ENCODE results near the gene RAD54L. TPM values are rescaled to one million over a fixed set of nuclear protein-coding genes. Genes with fewer than 3 reads are reported as not detected.
A peak's percentile ranks its signal among the peaks of the same experiment; 100 is the strongest.

The RAD54L gene
- total and polyA plus RNA-seq, 10 of the 15 experiments (the other 5 are each of a cell fraction or from before 2014, with no cell fraction given) = 12.9 to 54.2 (median 23.6) TPM

GRCh38 chr1:46197964-46198811, 49.4 kb upstream of the RAD54L start, which contains the start of gene POMGNT1 (continued):
- TF ChIP-seq RB1 (IDR thresholded peaks at IDR 0.05; ENCODE audit: borderline replicate concordance) (peak; percentile 26; the same call in 1 of the 2 replicates), ZSCAN29 (IDR thresholded peaks at IDR 0.05) (no peak), CBX5 (IDR thresholded peaks at IDR 0.05; ENCODE audit: low read depth) (no peak), NBN (IDR thresholded peaks at IDR 0.05) (no peak), ZBED1 (IDR thresholded peaks at IDR 0.05; ENCODE audit: borderline replicate concordance) (no peak), CHD2 (IDR thresholded peaks at IDR 0.05; ENCODE audit: borderline replicate concordance, low read depth, low read length) (no peak), FOXK2 (IDR thresholded peaks at IDR 0.05) (no peak), HDAC2 (IDR thresholded peaks at IDR 0.05) (no peak), MTA2 (IDR thresholded peaks at IDR 0.05; ENCODE audit: low read depth) (no peak), TBL1XR1 (IDR thresholded peaks at IDR 0.05; ENCODE audit: low read depth, low read length) (no peak), SUZ12 (IDR thresholded peaks at IDR 0.05; ENCODE audit: unreplicated experiment) (no peak), NFIC (IDR thresholded peaks at IDR 0.05; ENCODE audit: low read depth, low read length) (no peak)
- TF ChIP-seq, protein P1, sequence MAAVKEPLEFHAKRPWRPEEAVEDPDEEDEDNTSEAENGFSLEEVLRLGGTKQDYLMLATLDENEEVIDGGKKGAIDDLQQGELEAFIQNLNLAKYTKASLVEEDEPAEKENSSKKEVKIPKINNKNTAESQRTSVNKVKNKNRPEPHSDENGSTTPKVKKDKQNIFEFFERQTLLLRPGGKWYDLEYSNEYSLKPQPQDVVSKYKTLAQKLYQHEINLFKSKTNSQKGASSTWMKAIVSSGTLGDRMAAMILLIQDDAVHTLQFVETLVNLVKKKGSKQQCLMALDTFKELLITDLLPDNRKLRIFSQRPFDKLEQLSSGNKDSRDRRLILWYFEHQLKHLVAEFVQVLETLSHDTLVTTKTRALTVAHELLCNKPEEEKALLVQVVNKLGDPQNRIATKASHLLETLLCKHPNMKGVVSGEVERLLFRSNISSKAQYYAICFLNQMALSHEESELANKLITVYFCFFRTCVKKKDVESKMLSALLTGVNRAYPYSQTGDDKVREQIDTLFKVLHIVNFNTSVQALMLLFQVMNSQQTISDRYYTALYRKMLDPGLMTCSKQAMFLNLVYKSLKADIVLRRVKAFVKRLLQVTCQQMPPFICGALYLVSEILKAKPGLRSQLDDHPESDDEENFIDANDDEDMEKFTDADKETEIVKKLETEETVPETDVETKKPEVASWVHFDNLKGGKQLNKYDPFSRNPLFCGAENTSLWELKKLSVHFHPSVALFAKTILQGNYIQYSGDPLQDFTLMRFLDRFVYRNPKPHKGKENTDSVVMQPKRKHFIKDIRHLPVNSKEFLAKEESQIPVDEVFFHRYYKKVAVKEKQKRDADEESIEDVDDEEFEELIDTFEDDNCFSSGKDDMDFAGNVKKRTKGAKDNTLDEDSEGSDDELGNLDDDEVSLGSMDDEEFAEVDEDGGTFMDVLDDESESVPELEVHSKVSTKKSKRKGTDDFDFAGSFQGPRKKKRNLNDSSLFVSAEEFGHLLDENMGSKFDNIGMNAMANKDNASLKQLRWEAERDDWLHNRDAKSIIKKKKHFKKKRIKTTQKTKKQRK (IDR thresholded peaks at IDR 0.05; ENCODE audit: low read depth, low read length) = no peak
- TF ChIP-seq, protein P2, sequence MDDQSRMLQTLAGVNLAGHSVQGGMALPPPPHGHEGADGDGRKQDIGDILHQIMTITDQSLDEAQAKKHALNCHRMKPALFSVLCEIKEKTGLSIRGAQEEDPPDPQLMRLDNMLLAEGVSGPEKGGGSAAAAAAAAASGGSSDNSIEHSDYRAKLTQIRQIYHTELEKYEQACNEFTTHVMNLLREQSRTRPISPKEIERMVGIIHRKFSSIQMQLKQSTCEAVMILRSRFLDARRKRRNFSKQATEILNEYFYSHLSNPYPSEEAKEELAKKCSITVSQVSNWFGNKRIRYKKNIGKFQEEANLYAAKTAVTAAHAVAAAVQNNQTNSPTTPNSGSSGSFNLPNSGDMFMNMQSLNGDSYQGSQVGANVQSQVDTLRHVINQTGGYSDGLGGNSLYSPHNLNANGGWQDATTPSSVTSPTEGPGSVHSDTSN (IDR thresholded peaks at IDR 0.05; ENCODE audit: insufficient replicate concordance, low read depth, low read length) = no peak

Measured in GM12878 (cell line).